ENCODE results near the gene MRGPRG.
"Not testable (repeated sequence)": the region's sequence is repeated elsewhere in the genome, so short reads cannot be mapped to it uniquely, and the experiment has no call there.

Gene MRGPRG

GRCh38 chr11:3168742-3169254 lies 49.8 kb downstream of the MRGPRG start:
- not testable (repeated sequence) for H3K9me3 ChIP-seq (ENCODE audit: control insufficient read depth, insufficient read depth, low read length); H3K27ac ChIP-seq (ENCODE audit: low read depth, low read length); H3K9ac ChIP-seq (ENCODE audit: low read depth, low read length); H3K36me3 ChIP-seq (ENCODE audit: control insufficient read depth, insufficient read depth, low read length); H3K4me3 ChIP-seq (ENCODE audit: low read depth, low read length)
- peaks cover 11% of the 10 kb centered on the region for H3K4me1 ChIP-seq (ENCODE audit: control insufficient read depth, insufficient read depth, low read length)
- peaks cover 29% of the 10 kb centered on the region for H3K27me3 ChIP-seq (ENCODE audit: control insufficient read depth, insufficient read depth, low read length)

Data from HUES48 (cell line).